Measurements from ENCODE around the gene CHST8. TPM values are rescaled to one million over a fixed set of nuclear protein-coding genes. Genes with fewer than 3 reads are reported as not detected.

CHST8 gene
- total and polyA plus RNA-seq, 2 of the 13 experiments (the other 11 are each of a cell fraction or from before 2014, with no cell fraction given) = not detected

DNA sequence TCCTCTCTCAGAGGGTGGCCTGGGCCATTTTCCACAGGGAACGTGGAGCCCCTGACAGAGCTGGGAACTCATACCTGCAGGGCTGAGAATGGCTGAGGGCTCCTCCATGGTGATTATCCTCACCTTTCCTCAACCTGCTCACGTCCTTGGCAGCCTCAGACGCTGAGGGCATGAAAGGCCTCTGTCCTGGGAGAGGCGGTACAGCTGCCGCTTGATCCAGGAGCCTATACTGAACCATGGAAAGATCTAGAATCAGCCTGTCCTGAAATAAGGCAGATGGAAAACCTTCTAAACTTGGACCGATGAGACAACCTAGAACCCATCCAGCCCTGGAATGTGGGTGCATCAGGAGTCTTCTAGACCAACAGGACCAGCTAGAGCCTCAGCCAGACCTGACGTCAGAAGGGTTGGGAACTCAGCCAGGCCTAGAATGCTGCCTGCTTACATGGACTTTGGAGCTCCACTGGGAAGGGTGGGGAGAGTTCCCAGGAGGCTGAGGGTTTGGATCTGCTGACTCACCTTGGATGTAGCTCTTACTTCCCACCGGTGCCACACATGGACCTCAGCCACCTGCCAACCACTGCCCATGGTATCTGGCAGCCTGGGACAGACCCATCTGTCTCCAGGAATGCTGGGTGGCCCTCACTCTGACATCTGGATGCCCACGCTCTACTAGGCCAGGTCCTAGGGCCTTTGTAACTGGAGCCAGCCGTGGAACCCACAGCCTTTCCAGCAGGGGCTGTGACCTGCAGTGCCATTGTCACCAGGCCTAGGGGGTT, 182.5 kb downstream of the CHST8 start (continued):
- TF ChIP-seq, protein P1, sequence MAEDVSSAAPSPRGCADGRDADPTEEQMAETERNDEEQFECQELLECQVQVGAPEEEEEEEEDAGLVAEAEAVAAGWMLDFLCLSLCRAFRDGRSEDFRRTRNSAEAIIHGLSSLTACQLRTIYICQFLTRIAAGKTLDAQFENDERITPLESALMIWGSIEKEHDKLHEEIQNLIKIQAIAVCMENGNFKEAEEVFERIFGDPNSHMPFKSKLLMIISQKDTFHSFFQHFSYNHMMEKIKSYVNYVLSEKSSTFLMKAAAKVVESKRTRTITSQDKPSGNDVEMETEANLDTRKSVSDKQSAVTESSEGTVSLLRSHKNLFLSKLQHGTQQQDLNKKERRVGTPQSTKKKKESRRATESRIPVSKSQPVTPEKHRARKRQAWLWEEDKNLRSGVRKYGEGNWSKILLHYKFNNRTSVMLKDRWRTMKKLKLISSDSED (CRISPR knock-in tag; IDR thresholded peaks at IDR 0.05) = no peak
- TF ChIP-seq POLR2G (IDR thresholded peaks at IDR 0.05; ENCODE audit: low read depth, low read length) (no peak), RCOR2 (CRISPR knock-in tag; IDR thresholded peaks at IDR 0.05) (no peak), ZNF567 (CRISPR knock-in tag; IDR thresholded peaks at IDR 0.05; ENCODE audit: borderline replicate concordance) (no peak), HDAC1 (CRISPR knock-in tag; IDR thresholded peaks at IDR 0.05) (peak; percentile 56), ZNF138 (CRISPR knock-in tag; IDR thresholded peaks at IDR 0.05; ENCODE audit: low read depth) (no peak), ELF4 (CRISPR knock-in tag; IDR thresholded peaks at IDR 0.05; ENCODE audit: borderline replicate concordance) (no peak), REL (CRISPR knock-in tag; conservative IDR thresholded peaks at IDR 0.05) (no peak), SIN3B (IDR thresholded peaks at IDR 0.05; ENCODE audit: low read length) (no peak), RARG (CRISPR knock-in tag; IDR thresholded peaks at IDR 0.05; ENCODE audit: low read depth) (no peak), ZNF556 (CRISPR knock-in tag; IDR thresholded peaks at IDR 0.05; ENCODE audit: borderline replicate concordance) (no peak), PITX1 (CRISPR knock-in tag; IDR thresholded peaks at IDR 0.05) (no peak), ZBTB21 (CRISPR knock-in tag; IDR thresholded peaks at IDR 0.05) (peak; percentile 58), NR1H2 (CRISPR knock-in tag; IDR thresholded peaks at IDR 0.05; ENCODE audit: borderline replicate concordance, low read depth) (no peak), ATRX (CRISPR knock-in tag; IDR thresholded peaks at IDR 0.05; ENCODE audit: borderline replicate concordance) (no peak), TRIM24 (CRISPR knock-in tag; IDR thresholded peaks at IDR 0.05) (no peak), POGZ (CRISPR knock-in tag; IDR thresholded peaks at IDR 0.05) (no peak), GFI1 (CRISPR knock-in tag; IDR thresholded peaks at IDR 0.05; ENCODE audit: borderline replicate concordance) (no peak), RNF2 (conservative IDR thresholded peaks at IDR 0.05; ENCODE audit: low read depth) (no peak), SYNCRIP (IDR thresholded peaks at IDR 0.05; ENCODE audit: insufficient read depth, low read depth, low read length) (no peak), MTF1 (CRISPR knock-in tag; IDR thresholded peaks at IDR 0.05) (no peak)
- TF ChIP-seq, protein P2, sequence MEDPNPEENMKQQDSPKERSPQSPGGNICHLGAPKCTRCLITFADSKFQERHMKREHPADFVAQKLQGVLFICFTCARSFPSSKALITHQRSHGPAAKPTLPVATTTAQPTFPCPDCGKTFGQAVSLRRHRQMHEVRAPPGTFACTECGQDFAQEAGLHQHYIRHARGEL (CRISPR knock-in tag; IDR thresholded peaks at IDR 0.05) = no peak
- TF ChIP-seq, protein P3, sequence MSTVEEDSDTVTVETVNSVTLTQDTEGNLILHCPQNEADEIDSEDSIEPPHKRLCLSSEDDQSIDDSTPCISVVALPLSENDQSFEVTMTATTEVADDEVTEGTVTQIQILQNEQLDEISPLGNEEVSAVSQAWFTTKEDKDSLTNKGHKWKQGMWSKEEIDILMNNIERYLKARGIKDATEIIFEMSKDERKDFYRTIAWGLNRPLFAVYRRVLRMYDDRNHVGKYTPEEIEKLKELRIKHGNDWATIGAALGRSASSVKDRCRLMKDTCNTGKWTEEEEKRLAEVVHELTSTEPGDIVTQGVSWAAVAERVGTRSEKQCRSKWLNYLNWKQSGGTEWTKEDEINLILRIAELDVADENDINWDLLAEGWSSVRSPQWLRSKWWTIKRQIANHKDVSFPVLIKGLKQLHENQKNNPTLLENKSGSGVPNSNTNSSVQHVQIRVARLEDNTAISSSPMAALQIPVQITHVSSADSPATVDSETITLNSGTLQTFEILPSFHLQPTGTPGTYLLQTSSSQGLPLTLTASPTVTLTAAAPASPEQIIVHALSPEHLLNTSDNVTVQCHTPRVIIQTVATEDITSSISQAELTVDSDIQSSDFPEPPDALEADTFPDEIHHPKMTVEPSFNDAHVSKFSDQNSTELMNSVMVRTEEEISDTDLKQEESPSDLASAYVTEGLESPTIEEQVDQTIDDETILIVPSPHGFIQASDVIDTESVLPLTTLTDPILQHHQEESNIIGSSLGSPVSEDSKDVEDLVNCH (CRISPR knock-in tag; IDR thresholded peaks at IDR 0.05) = no peak
- TF ChIP-seq, protein P4, sequence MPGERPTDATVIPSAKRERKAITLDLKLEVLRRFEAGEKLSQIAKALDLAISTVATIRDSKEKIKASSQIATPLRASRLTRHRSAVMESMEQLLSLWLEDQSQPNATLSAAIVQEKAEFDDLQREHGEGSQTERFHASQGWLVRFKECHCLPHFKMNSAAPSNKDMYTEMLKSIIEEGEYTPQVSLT (CRISPR knock-in tag; IDR thresholded peaks at IDR 0.05; ENCODE audit: borderline replicate concordance, low read depth) = no peak
- TF ChIP-seq, protein P5, sequence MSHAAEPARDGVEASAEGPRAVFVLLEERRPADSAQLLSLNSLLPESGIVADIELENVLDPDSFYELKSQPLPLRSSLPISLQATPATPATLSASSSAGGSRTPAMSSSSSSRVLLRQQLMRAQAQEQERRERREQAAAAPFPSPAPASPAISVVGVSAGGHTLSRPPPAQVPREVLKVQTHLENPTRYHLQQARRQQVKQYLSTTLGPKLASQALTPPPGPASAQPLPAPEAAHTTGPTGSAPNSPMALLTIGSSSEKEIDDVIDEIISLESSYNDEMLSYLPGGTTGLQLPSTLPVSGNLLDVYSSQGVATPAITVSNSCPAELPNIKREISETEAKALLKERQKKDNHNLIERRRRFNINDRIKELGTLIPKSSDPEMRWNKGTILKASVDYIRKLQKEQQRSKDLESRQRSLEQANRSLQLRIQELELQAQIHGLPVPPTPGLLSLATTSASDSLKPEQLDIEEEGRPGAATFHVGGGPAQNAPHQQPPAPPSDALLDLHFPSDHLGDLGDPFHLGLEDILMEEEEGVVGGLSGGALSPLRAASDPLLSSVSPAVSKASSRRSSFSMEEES (CRISPR knock-in tag; IDR thresholded peaks at IDR 0.05) = no peak

All from HepG2 (cell line).